Measurements from ENCODE around the gene HDAC10.

The HDAC10 gene

DNA sequence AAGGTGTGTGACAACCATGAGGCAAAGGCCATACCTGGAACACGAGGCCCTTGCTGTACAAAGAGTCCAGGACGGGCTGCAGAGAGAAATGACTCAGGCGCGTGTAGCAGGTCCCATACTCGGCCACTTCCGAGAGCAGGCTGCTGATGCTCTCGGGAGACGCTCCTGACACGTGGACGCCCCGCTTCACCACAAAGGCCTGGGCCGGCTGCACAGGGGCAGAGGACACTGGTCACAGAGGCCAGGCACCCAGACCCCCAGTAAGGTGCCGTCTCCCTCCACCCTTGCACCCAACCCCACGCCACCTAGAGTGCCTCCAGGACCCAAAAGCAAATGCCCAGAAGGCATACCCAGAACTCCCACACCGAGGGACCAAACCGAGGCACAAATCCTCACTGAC lies 21.7 kb downstream of the HDAC10 start:
- DNase-seq = no peak

DNA sequence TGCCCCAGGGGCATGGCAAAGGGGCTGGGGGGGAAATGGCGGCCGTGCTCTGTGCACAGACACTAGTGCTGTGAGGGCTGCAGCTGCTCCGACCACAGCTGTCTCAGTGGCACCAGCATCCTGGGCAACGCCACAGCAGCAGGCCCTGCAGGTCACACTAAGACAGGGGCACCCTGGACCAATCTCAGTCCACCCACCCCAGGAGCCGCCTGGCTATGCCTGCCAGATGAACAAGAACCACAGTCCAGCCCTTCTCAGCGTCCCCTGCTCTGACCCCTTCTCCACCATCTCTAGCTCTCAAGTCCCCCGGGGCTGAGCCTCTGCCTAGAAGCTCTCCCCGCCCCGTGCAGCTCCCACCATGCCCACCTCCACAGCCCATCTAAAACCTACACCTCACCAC lies 22.7 kb downstream of the HDAC10 start:
- no peak for DNase-seq

DNA sequence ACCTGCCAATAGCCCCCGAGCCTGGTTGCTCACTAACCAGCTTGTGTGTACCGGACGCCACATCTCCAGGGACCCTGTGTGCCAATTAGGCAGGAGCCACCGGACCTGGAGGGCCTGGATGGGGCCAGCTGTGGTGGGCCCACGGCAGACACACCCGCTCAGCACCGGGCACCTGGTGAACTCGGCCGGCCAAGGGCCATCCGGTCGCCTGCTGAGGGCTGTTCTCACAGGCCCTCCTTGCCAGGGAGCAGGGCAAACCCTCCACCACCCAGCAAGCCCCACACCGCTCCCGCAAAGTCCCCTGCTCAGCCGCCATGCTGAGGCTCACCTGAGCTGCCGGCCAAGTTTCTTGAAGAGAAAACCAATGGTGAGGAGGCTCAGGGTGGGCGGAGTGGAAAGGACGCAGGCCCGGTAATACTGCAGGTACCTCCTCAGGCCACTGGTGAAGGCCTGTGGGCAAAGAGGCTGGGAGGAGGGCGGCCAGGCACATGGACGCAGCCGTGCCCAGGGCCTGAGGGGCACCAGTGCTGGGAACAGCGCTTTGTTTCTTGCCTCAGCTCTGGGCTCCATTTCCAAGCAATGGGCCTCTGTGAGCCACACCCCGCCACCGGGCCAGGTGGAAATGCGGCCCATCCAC lies 23.4 kb downstream of the HDAC10 start:
- no peak for DNase-seq

DNA sequence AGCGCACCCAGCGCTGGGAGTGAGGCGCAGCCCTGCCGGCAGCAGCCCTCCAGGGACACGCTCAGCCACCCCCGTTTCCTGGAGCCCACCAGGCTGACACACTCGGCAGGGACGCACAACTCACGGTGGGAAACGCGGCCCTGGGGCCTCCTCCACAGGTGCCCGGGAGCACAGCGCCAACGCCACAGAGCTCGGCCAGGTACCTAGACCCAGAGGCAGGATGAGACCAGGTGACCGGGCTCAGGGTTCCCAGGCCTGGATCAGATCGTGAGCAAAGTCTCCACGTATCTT lies 24.2 kb downstream of the HDAC10 start:
- DNase-seq = no peak

DNA sequence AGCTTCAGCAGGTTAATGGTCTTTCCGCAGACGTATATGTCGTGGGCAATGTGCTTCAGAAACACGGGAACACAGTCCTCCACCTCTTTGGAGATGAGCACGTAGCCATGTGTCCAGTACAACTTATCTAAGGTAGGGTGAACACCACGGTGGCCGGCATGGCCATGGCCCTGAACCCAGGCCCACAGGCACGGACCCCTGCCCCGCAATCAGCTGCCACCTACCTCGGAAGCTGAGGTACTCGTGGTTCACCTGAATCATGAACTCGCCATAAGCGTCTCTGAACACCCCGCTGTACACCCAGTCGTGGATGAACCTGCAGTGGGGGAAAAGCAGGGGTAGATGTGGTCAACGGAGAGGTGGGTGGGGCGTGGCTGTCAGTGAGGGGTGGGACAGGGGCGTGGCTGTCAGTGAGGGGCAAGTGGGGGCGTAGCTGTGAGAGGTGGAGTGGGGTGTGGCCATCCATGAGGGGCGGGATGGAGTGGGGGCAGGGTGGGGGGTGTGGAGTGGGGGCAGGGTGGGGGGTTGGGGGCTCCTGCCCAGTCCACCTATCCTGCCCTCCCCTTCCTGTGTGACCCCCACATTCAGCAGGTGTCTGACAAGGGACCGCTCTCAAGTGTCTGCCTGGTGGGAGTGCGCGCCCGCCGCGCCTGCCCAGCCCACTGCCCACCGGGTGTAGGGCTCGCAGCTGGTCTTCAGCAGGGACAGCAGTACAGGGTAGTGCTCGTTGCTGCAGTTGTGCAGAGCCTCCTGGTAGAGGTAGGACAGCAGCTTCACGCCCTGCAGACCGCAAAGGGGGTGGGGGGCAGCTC lies 24.8 kb downstream of the HDAC10 start:
- no peak for DNase-seq

DNA sequence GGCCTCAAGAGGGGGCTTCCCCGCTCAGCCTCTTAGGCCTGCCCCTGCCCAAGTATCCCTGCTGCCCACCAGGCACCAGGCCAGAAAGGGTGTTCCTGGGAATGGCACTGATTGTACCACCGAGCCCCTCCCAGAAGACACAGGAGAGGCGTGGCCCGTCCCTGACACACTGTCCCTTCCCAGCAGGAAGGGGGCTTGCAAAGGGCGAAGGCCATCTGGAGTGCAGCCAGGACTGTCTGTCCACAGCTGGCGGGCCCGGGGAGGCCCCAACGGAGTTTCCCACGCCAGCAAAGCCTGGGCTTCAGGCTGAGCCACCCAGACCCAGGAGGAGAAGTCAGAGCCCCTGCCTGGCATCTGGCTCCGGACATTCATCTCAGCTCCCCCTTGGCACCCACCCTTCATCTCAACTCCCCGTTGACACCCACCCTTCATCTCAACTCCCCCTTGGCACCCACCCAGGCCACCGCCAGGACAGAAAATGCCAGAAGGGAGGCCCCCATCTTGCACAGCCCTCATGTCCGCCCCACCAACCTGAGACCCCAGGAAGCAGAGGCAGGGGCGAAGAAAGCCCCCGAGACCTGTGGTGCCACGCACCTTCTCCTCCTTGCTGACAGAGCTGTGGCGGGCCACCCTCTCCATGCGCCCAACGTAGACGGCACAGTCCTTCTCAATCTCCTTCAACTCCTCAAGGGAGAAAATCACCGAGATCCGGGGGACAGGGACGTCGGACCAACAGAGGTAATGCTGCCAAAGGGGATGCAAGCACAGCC lies 25.7 kb downstream of the HDAC10 start:
- DNase-seq = no peak

DNA sequence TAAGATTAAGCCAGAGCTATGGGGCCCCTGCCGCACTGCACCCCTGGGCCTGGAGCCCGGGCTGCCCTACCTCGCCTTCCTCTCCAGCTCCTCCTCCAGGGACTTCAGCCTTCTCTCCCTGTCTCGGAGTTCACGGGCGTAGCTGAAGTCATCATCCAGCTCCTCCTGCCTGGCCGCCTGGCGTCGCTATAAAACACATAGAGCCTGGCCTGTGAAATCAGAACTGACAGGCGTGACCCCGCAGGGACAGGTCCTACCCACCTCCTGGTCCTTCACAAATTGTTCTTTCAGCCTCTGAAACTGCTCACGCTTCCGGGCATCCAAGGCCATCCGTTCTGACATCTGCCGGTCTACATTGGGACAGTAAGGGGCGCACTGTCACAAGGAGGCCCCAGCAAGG lies 27.0 kb downstream of the HDAC10 start:
- no peak for DNase-seq

DNA sequence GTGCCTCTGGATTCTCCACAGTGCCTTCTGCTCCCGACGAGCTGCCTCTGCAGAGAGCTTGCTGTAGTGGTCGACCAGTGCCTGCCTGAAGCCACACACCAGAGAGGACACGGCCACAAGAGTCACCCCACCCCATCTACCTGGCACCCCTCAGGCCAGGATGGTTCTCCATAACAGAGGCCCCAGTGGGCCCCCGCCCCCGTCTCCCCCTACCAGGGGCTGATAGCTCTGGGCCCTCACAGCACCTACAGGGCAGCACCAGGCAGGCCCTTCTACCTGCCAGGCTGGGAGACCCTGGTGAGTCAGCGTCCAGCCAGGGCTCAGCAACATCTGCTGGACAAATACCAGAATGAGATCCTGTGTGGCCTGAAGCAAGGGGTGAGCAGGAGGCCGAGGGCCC lies 28.6 kb downstream of the HDAC10 start:
- no peak for DNase-seq

DNA sequence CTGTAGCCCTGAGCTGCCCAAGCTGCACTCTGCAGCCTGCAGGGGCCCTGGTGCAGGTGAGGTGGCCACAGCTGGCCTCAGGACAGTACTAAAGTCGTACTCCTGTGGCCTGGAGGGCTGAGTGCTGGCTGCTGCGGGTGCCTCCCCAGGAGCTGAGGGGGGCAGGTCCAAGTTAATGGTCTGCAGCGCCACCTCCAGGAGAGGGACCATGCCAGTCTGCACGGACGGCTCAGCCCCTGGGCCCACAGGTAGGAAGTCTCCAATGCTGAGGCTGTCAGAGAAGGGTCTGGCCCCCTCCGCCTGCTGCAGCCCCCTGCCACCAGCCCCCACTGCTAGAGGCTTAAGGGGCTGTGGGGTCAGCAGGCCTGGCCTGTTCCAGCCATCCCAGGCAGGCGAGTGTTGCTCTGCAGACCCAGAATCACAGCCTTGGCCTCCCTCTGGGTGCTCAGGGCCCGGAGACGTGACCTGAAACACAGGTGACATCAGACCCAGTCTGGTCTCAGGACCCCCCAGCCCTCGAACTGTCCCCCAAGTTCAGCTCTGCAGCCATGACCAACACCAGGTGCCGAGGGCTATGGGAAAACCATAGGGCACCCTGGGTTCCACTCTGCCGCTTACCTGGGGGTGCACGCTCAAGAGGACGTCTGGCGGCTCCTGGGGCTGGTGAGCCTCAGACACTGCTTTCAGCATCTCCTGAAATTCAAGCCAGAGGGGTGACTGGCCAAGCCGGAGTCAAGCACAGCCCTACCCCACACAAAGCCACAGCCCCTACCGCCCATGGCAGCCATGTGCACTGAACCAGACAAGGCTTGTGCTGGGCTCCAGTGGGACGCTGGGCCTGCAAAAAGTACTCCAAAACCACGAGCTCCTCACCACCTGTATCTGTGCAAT lies 29.4 kb downstream of the HDAC10 start:
- DNase-seq = no peak

DNA sequence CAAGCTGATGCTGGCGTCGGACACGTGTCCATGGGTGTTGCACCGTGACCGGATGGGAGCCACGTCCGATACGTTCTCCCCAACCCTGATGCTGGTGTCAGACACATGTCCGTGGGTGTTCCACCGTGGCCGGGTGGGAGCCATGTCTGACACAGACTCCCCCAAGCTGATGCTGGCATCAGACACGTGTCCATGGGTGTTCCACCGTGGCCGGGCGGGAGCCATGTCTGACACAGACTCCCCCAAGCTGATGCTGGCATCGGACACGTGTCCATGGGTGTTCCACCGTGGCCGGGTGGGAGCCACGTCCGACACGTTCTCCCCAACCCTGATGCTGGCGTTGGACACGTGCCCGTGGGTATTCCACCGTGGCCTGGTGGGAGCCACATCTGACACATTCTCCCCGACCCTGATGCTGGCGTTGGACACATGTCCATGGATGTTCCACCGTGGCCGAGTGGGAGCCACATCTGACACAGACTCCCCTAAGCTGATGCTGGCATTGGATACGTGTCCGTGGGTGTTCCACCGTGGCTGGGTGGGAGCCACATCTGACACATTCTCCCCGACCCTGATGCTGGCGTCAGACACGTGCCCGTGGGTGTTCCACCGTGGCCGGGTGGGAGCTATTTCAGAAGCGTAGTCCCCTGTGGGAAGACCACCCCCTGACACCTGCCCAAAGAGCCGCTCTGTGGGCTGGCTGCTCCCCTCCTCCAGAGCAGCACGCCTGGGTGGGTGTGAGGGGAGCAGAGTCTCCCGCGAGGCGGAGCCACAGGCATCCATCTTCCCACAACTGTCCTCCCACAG lies 30.3 kb downstream of the HDAC10 start:
- DNase-seq = no peak

DNA sequence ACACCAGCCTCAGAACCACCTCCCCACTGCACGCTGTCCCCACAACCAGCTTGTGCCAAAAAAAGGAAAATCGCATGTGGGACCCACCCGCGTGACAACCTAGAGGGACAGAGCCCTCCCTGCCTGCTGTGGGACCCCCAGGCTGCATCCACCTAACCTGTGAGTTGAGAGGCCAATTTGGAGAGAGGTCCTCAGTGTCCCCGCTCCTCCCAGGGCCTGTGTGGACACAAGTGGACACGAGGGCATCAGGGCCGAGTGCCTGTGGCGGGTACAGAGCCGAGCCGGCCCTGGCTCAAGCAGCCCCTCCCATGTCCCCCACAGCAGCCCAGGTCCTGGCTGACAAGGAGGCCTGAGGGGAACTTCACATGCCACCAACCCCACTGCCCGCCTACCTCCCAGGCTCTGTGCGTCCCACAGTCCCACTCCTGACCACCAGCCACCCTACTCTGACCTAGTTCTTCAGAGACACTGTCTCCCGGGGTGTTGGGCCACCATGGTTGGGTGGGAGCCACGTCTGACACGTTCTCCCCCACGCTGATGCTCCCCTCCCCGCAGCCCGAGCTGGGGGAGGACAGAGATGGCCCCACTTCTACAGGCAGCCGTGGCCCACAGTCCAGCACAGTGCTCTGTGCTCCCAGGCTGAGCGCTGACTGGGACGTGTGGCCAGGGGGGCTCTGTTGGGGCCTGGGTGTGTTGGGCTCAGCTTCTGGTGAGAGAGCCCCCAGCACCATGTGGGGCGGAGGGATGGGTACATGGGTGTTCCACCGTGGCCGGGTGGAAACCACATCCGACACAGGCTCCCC lies 31.1 kb downstream of the HDAC10 start:
- DNase-seq = no peak

DNA sequence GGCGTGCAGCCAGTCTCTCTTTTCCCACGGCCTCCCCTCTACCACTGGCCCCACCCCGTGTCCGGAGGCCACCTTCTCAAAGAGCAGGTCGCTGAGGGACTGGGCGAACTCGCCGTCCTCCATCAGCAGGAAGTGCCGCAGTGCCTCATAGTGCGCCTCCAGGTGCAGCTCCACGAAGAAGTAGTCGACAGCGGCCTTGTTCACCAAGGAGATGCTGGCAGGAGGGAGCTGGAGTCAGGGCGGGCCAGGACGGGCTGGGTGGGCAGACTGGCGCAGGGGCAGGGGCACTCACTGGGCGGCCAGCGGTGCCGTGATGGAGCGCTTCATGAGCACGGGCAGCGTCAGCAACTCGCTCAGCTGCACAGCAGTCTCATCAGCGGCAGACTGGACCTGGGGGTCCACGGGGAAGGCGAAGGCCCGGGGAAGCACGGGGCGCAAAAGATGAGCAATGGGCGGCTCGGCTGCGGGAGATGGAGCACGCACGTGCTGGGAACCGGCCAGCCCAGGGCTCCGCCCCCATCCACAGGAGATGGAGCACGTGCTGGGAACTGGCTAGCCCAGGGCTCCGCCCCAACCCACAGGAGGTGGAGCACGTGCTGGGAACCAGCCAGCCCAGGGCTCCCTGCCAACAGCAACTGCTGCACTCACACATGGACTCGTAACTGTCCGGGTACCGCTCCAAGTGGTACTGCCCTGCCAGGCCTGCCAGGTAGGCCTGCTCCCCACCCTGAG lies 31.9 kb downstream of the HDAC10 start:
- no peak for DNase-seq

DNA sequence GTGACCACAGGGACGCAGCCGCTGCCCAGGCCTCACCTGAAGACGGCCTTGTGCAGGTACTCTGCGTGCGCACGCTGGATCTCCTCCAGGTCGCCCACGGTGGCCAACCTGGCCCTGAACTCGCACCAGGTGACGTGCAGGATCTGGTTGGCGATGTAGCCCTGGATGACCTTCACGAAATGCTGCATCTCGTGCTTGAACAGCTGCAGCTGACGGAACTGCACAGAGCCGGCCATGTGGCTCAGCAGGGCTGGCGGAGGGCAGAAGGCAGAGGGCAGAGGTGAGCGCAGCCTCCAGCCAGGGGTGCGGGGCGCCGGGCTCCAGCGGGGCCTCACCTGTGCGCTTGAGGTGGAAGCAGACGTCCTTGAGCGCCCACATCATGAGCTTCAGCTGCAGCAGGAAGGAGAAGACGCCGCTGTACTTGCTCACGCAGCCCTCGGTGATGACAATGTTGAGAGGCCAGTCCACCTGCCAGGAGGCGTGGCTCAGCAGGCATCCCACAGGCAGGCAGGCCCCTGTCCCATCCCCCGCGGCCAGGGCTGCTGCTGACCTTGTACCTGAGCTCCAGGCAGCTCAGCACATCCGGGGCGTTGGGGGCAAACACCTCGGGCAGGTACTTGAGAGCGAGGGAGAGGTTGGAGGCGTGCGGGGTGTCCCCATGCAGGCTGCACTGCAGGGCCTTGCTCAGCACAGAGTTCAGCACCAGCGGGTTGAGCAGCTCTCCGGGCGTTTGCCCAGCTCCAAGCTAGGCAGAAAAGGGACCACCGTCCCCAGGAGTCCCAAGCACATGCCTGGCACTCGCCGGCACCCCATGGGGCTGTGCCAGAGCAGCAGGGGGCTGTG lies 32.7 kb downstream of the HDAC10 start:
- no peak for DNase-seq

DNA sequence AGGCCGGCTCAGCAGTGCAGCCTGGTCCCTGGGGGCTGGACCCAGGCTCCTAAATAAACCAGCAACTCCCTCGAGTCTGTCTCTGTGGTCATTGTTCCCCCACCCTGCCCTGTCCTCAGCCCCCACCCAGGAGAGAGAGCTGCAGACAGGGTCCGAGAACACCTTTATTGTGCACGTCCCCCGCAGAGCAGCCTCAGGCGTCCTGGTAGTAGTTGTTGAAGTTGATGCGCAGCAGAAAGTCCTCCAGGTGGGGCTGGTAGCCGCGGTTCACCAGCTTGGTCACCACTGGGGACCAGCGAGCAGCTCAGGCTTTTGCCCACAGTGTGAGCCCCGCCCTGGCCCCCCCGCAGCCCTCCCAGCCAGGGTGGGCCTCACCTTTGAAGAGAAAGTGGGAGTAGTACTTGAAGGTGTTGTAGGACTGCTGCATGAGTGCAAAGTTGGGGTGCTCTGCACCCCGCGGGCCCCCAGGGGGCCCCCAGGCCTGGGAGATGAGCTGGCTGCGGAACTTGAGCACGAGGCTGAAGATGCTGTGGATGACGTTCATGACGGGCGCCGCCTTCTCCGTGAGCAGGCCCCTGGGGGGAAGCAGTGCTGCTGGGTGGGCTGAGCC lies 33.4 kb downstream of the HDAC10 start:
- DNase-seq = no peak

DNA sequence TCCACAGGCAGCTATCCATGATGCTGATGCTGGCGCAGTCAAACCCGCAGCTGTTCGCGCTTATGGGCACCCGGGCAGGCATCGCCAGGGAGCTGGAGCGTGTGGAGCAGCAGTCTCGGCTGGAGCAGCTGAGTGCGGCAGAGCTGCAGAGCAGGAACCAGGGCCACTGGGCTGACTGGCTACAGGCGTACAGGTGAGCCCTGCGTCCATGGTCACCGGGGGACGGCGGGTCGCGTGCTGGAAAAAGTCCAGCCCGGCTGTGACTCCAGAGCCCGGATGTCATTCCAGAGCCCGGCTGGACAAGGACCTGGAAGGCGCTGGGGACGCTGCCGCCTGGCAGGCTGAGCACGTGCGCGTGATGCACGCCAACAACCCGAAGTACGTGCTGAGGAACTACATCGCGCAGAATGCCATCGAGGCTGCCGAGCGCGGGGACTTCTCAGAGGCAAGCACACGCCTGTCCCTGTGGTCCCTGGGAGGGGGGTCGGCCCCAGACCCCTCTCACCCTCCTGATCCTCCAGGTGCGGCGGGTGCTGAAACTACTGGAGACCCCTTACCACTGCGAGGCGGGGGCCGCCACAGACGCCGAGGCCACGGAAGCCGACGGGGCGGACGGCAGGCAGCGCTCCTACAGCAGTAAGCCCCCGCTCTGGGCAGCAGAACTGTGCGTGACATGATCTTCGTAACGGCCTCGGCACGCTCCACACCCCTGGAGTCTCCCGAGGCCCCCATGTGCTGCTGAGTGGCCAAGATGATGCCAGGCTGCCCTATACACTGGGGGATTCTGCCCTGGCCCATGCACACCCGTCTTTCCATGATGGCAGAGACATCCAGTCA lies 34.2 kb downstream of the HDAC10 start:
- DNase-seq = no peak

DNA sequence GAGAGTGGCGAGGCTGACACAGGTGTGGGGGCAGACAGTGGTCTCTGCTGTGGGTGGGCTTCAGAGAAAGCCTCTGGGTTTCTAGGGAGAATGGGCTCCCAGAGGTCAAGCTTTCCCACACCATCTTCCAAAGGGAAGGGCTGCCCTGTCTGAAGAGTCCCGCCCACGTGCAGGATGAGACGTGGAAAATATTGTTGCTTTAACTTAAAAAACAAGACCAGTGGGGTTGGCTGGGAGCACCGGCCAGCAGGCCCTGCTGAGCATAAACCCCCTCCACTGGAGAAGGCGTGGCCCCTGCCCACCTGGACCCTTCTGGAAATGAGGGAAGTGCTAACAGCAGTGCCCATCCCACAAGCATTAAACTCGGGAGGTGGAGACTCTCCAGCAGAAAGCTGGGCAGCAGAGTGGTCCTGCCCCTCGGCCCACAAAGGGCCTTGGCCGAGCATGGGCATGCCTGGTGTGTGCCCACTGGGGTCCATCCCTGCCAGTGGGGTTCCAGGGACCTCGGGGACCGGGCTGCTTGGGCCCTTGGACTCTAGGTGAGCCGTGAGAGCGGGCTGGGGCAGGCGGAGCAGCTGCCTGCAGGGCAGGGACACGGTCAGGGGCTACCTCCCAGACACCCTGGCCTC lies 34.9 kb downstream of the HDAC10 start:
- no peak for DNase-seq

DNA sequence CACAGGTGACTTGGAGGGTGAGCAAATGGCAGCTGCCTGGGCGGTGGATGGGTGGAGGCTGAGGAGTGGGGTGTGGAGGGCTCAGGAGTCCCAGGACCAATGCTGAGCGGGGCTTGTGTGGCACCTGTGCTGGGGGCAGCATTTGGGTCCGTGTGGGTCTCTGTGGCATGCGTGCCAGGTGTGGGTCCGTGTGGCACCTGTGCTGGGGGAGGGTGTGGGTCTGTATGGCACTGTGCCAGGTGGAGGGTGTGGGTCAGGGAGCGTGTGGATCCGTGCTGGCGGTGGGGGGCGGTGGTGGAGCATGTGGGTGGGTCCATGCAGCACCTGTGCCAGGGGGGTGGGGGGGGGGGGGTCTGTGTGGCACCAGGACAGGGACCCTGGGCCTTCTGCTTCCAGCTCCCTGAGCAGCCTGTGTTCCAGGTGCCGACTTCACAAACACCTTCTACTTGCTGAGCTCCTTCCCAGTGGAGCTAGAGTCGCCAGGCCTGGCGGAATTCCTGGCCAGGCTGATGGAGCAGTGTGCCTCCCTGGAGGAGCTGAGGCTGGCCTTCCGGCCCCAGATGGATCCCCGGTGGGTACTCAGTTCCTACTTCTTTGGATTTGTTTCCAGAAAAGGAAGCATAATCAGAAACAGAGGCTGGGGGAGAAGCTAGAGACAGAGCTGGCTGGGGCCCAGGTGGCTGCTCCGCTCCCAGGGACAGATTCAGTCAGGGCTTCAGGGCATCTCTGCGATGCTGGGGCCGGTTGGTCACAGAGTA lies 35.6 kb downstream of the HDAC10 start:
- DNase-seq = no peak
